HepG2 (cell line): ENCODE measurements around the gene SEMA3B. TPM values are rescaled to one million over a fixed set of nuclear protein-coding genes. Genes with fewer than 3 reads are reported as not detected.
A peak's percentile ranks its signal among the peaks of the same experiment; 100 is the strongest.

ENCODE experiments used
- ATF7 ChIP-seq, 2 experiments: fragments of 450-650 bp in 1 of 2; sonication (generic) in 1 of 2; formaldehyde crosslinking in 1 of 2; IDR thresholded peaks; 2 replicates each; pipeline versions ENCODE4 v1.4.0 to v1.6.1; 2016 to 2020; ENCODE audit warnings: antibody characterized with exemption in 1 of 2, mild to moderate bottlenecking in 1 of 2, missing genetic modification reagents in 1 of 2
- BHLHE40 ChIP-seq: IDR thresholded peaks from 2 replicates; pipeline ENCODE4 v1.6.1; 2011; ENCODE audit warnings: low read length, improper control_type of control experiment
- FOXK2 ChIP-seq: fragments of 450-650 bp; IDR thresholded peaks from 2 replicates; pipeline ENCODE4 v1.6.1; 2016
- GATAD1 ChIP-seq: IDR thresholded peaks from 2 replicates; pipeline ENCODE4 v1.6.1; 2016; ENCODE audit warnings: missing genetic modification reagents, missing compliant biosample characterization
- HMG20B ChIP-seq: conservative IDR thresholded peaks from 2 replicates; pipeline ENCODE4 v1.6.1; 2016; ENCODE audit warnings: missing genetic modification reagents, missing compliant biosample characterization
- HMGA1 ChIP-seq: sonication (generic); formaldehyde crosslinking; conservative IDR thresholded peaks from 2 replicates; pipeline ENCODE4 v1.4.0; 2020; ENCODE audit warnings: missing genetic modification reagents
- HNRNPK ChIP-seq: fragments of 200-400 bp; formaldehyde crosslinking; IDR thresholded peaks from 2 replicates; pipeline ENCODE4 v1.6.1; 2018; ENCODE audit warnings: low read length, low read depth, moderate library complexity, mild to moderate bottlenecking; ENCODE audit not compliant: poor library complexity, severe bottlenecking
- ISL2 ChIP-seq: sonication (generic); formaldehyde crosslinking; IDR thresholded peaks from 2 replicates; pipeline ENCODE4 v1.5.0; 2020; ENCODE audit warnings: missing genetic modification reagents
- NBN ChIP-seq: fragments of 450-650 bp; conservative IDR thresholded peaks from 2 replicates; pipeline ENCODE4 v1.6.1; 2017
- NR2F6 ChIP-seq, 2 experiments: IDR thresholded peaks; 2 replicates each; pipeline ENCODE4 v1.6.1; 2016; ENCODE audit warnings: antibody characterized with exemption in 1 of 2, mild to moderate bottlenecking in 1 of 2
- PHF21A ChIP-seq: sonication (generic); formaldehyde crosslinking; IDR thresholded peaks from 2 replicates; pipeline ENCODE4 v1.5.0; 2020; ENCODE audit warnings: mild to moderate bottlenecking, missing genetic modification reagents
- RBM22 ChIP-seq: fragments of 200-400 bp; formaldehyde crosslinking; optimal IDR thresholded peaks from 2 replicates; pipeline ENCODE3; 2017; ENCODE audit warnings: mild to moderate bottlenecking, low read length, moderate library complexity
- RFXAP ChIP-seq: sonication (generic); formaldehyde crosslinking; IDR thresholded peaks from 2 replicates; pipeline ENCODE4 v1.4.0; 2020; ENCODE audit warnings: missing genetic modification reagents, borderline replicate concordance
- SETDB1 ChIP-seq: sonication (generic); formaldehyde crosslinking; IDR thresholded peaks from 2 replicates; pipeline ENCODE4 v1.5.1; 2020; ENCODE audit warnings: missing genetic modification reagents, mild to moderate bottlenecking, borderline replicate concordance
- SSRP1 ChIP-seq: IDR thresholded peaks from 2 replicates; pipeline ENCODE4 v1.6.1; 2016; ENCODE audit warnings: control low read depth
- TSC22D2 ChIP-seq: sonication (generic); formaldehyde crosslinking; IDR thresholded peaks from 2 replicates; pipeline ENCODE4 v1.5.1; 2020; ENCODE audit warnings: missing genetic modification reagents, mild to moderate bottlenecking, borderline replicate concordance
- XRCC5 ChIP-seq: fragments of 200-400 bp; formaldehyde crosslinking; optimal IDR thresholded peaks from 2 replicates; pipeline ENCODE3; 2017; ENCODE audit warnings: mild to moderate bottlenecking, low read length
- ZFP41 ChIP-seq: sonication (generic); formaldehyde crosslinking; IDR thresholded peaks from 2 replicates; pipeline ENCODE4 v1.4.0; 2020; ENCODE audit warnings: mild to moderate bottlenecking, missing genetic modification reagents, borderline replicate concordance
- ZNF329 ChIP-seq: sonication (generic); formaldehyde crosslinking; IDR thresholded peaks from 2 replicates; pipeline ENCODE4 v1.9.0; 2021; ENCODE audit warnings: low read depth, mild to moderate bottlenecking, missing genetic modification reagents
- ZNF441 ChIP-seq: sonication (generic); formaldehyde crosslinking; IDR thresholded peaks from 2 replicates; pipeline ENCODE4 v1.7.0; 2021; ENCODE audit warnings: missing genetic modification reagents, borderline replicate concordance
- ZNF644 ChIP-seq: IDR thresholded peaks from 2 replicates; pipeline ENCODE4 v1.6.1; 2016; ENCODE audit warnings: low read depth
- polyA plus RNA-seq, 8 experiments: library from polyadenylated mRNA; depleted of rRNA in 3 of 8; stranded (reverse) in 7 of 8; unstranded in 1 of 8; fragments of >200 nt; fragmentation: Illumina TruSeq in 4 of 8; extraction: Trizol in 4 of 8; gene quantifications; 2 replicates each; pipeline versions ENCODE4 v1.2.1 to v1.2.3, GENCODE V29; 2011 to 2016; ENCODE audit warnings: low read depth in 4 of 8, missing spikeins in 1 of 8, mixed read lengths in 1 of 8; ENCODE audit not compliant: insufficient read depth in 1 of 8
- total RNA-seq, 5 experiments: library from RNA; depleted of rRNA; stranded (reverse); fragments of >200 nt; fragmentation: Illumina TruSeq; extraction: Trizol; gene quantifications; 2 replicates each; pipeline ENCODE4 v1.2.3, GENCODE V29; 2016; ENCODE audit warnings: low read depth in 1 of 5
- TF ChIP-seq, protein P1 (sequence below): sonication (generic); formaldehyde crosslinking; IDR thresholded peaks from 2 replicates; pipeline ENCODE4 v1.4.0; 2020; ENCODE audit warnings: low read depth, mild to moderate bottlenecking, missing genetic modification reagents
- TF ChIP-seq, protein P2 (sequence below): sonication (generic); formaldehyde crosslinking; IDR thresholded peaks from 2 replicates; pipeline ENCODE4 v1.5.0; 2020; ENCODE audit warnings: missing genetic modification reagents, mild to moderate bottlenecking, borderline replicate concordance
- TF ChIP-seq, protein P3 (sequence below): sonication (generic); formaldehyde crosslinking; IDR thresholded peaks from 2 replicates; pipeline ENCODE4 v1.4.0; 2020; ENCODE audit warnings: missing genetic modification reagents
- TF ChIP-seq, protein P4 (sequence below): sonication (generic); formaldehyde crosslinking; IDR thresholded peaks from 2 replicates; pipeline ENCODE4 v1.8.0; 2022; ENCODE audit warnings: low read depth, missing genetic modification reagents

The SEMA3B gene
- total and polyA plus RNA-seq, 2 of the 13 experiments (the other 11 are each of a cell fraction or from before 2014, with no cell fraction given), result 93.2 to 158 TPM

DNA sequence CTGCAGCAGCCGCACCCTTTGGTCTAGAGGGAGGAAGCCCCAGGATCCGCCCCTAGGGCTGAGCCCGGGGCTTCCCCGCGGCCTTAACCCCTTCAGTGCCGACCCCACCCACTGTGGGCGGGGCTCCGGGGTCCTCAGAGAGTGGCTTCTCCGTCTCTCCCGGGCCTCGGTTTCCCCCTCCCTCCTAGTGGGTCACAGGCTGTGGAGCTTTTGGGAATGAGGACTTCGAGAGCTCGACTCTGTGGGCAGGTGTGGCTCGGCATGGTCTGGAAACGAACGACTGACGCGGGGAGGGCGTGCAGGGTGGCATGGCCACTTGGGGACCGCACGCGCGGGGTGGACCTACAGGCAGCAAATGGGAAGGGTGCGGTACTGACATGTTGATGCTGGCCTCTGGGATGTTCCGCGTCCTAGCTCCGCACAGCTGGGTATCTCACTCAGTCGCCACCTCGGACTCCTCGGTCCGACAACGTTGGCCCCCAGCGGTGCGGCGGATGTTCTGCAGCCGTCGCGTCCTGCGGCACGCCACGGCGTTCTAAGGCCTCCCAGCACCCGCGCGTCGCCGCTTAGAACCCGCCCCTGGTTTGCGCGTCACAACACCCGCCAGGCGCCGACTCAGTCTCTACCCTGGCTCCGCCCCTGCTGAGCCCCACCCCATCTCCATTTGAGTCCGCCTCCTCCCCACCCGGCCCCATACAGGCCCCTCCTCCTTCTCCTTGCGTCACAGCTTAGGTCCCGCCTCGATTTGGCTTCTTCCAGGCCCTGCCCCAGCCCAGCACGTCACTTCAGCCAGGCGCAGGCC, 30.1 kb downstream of the SEMA3B start, which contains the start of the genes HYAL3 and NAA80 (continued):
- TF ChIP-seq, protein P1, sequence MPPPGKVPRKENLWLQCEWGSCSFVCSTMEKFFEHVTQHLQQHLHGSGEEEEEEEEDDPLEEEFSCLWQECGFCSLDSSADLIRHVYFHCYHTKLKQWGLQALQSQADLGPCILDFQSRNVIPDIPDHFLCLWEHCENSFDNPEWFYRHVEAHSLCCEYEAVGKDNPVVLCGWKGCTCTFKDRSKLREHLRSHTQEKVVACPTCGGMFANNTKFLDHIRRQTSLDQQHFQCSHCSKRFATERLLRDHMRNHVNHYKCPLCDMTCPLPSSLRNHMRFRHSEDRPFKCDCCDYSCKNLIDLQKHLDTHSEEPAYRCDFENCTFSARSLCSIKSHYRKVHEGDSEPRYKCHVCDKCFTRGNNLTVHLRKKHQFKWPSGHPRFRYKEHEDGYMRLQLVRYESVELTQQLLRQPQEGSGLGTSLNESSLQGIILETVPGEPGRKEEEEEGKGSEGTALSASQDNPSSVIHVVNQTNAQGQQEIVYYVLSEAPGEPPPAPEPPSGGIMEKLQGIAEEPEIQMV (CRISPR knock-in tag), result peak; percentile 50
- TF ChIP-seq HMG20B (CRISPR knock-in tag) (no peak), ISL2 (CRISPR knock-in tag) (peak; percentile 18), PHF21A (CRISPR knock-in tag) (peak; percentile 58; the same call in 1 of the 2 replicates), ZFP41 (no peak), TSC22D2 (CRISPR knock-in tag) (no peak), ZNF441 (CRISPR knock-in tag) (peak; percentile 14), NBN (no peak), HNRNPK (peak; percentile 82), HMGA1 (CRISPR knock-in tag) (no peak), SETDB1 (CRISPR knock-in tag) (no peak), SSRP1 (CRISPR knock-in tag) (0 out of 2 replicates have a peak, but pooled peaks have one; percentile 52), ZNF329 (no peak), XRCC5 (peak; percentile 67), RFXAP (CRISPR knock-in tag) (peak; percentile 65; the same call in 1 of the 2 replicates), ATF7 (IDR thresholded peaks at IDR 0.05) (no peak; the same call in 1 of the 2 replicates), ATF7 (CRISPR knock-in tag; IDR thresholded peaks at IDR 0.05) (no peak), BHLHE40 (0 out of 2 replicates have a peak, but pooled peaks have one; percentile 22), FOXK2 (no peak), RBM22 (no peak), GATAD1 (CRISPR knock-in tag) (peak; percentile 77), NR2F6 (IDR thresholded peaks at IDR 0.05) (no peak), NR2F6 (CRISPR knock-in tag; IDR thresholded peaks at IDR 0.05) (peak; percentile 19; the same call in 1 of the 2 replicates), ZNF644 (CRISPR knock-in tag) (no peak)
- TF ChIP-seq, protein P2, sequence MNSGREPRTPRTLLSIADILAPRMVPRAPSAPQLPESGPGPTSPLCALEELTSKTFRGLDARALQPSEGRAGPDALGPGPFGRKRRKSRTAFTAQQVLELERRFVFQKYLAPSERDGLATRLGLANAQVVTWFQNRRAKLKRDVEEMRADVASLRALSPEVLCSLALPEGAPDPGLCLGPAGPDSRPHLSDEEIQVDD, result 0 out of 2 replicates have a peak, but pooled peaks have one; percentile 59
- TF ChIP-seq, protein P3, sequence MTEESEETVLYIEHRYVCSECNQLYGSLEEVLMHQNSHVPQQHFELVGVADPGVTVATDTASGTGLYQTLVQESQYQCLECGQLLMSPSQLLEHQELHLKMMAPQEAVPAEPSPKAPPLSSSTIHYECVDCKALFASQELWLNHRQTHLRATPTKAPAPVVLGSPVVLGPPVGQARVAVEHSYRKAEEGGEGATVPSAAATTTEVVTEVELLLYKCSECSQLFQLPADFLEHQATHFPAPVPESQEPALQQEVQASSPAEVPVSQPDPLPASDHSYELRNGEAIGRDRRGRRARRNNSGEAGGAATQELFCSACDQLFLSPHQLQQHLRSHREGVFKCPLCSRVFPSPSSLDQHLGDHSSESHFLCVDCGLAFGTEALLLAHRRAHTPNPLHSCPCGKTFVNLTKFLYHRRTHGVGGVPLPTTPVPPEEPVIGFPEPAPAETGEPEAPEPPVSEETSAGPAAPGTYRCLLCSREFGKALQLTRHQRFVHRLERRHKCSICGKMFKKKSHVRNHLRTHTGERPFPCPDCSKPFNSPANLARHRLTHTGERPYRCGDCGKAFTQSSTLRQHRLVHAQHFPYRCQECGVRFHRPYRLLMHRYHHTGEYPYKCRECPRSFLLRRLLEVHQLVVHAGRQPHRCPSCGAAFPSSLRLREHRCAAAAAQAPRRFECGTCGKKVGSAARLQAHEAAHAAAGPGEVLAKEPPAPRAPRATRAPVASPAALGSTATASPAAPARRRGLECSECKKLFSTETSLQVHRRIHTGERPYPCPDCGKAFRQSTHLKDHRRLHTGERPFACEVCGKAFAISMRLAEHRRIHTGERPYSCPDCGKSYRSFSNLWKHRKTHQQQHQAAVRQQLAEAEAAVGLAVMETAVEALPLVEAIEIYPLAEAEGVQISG (CRISPR knock-in tag), result peak; percentile 97
- TF ChIP-seq, protein P4, sequence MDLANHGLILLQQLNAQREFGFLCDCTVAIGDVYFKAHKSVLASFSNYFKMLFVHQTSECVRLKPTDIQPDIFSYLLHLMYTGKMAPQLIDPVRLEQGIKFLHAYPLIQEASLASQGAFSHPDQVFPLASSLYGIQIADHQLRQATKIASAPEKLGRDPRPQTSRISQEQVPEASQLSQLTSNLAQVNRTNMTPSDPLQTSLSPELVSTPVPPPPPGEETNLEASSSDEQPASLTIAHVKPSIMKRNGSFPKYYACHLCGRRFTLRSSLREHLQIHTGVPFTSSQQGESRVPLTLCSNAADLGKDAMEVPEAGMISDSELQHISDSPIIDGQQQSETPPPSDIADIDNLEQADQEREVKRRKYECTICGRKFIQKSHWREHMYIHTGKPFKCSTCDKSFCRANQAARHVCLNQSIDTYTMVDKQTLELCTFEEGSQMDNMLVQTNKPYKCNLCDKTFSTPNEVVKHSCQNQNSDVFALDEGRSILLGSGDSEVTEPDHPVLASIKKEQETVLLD, result peak; percentile 65
